B cell (primary cell): ENCODE measurements around the gene LITAF. TPM values are rescaled to one million over a fixed set of nuclear protein-coding genes. Genes with fewer than 3 reads are reported as not detected.

Experiments
- ATAC-seq: fragments of 200-7000 bp; cut with Tn5 transposase; one replicate; pipeline ENCODE4 v1.10.0; 2021; ENCODE audit warnings: low read depth, mild to moderate bottlenecking, moderate number of reproducible peaks, moderate library complexity
- CTCF ChIA-PET: fragments of 350-600 bp; sonication (Branson Sonifier 250); formaldehyde crosslinking; loops from one replicate; lab custom pipeline; 2021; ENCODE audit warnings: antibody characterized with exemption, inconsistent platforms; lab: Charles Lee
- POLR2A ChIA-PET: fragments of 350-600 bp; sonication (Branson Sonifier 250); formaldehyde crosslinking; loops from one replicate; lab custom pipeline; 2021; ENCODE audit warnings: antibody characterized with exemption; lab: Charles Lee
- DNase-seq: peaks from one replicate; pipeline ENCODE4 v3.0.0; 2013
- H2AFZ ChIP-seq: 2 replicates; pipeline ENCODE4 v1.6.1; 2012; ENCODE audit warnings: mild to moderate bottlenecking, low read depth, low read length; ENCODE audit not compliant: insufficient read depth, poor library complexity, severe bottlenecking
- H3K27ac ChIP-seq, 2 donors: 1 replicate in 1 of 2; 2 replicates in 1 of 2; pipeline ENCODE4 v1.5.1; 2012 to 2013; ENCODE audit warnings: low read length in 2 of 2, mild to moderate bottlenecking in 2 of 2, moderate library complexity in 1 of 2
- H3K27me3 ChIP-seq, 4 experiments: fragments of 200-600 bp in 1 of 4; sonication (generic) in 1 of 4; replicated peaks in 1 of 4; 1 replicate in 2 of 4; 2 replicates in 2 of 4; pipeline versions ENCODE4 v1.6.1 to v1.7.0; 2013 to 2016; ENCODE audit warnings: low read length in 3 of 4, mild to moderate bottlenecking in 2 of 4, mixed read lengths in 1 of 4, moderate library complexity in 1 of 4; ENCODE audit not compliant: insufficient read depth in 4 of 4, control insufficient read depth in 3 of 4; ENCODE audit errors: control extremely low read depth in 1 of 4
- H3K36me3 ChIP-seq, 2 experiments: replicated peaks in 1 of 2; 1 replicate in 1 of 2; 2 replicates in 1 of 2; pipeline versions ENCODE4 v1.6.1 to v1.7.1; 2013; ENCODE audit warnings: low read length in 1 of 2; ENCODE audit not compliant: insufficient read depth in 2 of 2, control insufficient read depth in 1 of 2; ENCODE audit errors: control extremely low read depth in 1 of 2, extremely low read depth in 1 of 2
- H3K4me1 ChIP-seq, 2 donors: fragments of 200-600 bp in 1 of 2; sonication (generic) in 1 of 2; 1 replicate in 1 of 2; 2 replicates in 1 of 2; pipeline versions ENCODE4 v1.5.1 to v1.6.1; 2013 to 2017; ENCODE audit warnings: low read length in 2 of 2; ENCODE audit not compliant: control insufficient read depth in 2 of 2, insufficient read depth in 2 of 2
- H3K4me2 ChIP-seq: replicated peaks from 2 replicates; pipeline ENCODE3; 2012; ENCODE audit warnings: mild to moderate bottlenecking, low read depth, low read length; ENCODE audit not compliant: poor library complexity, severe bottlenecking
- H3K4me3 ChIP-seq, 5 experiments: fragments of 200-600 bp in 1 of 5; sonication (generic) in 1 of 5; 1 replicate in 3 of 5; 2 replicates in 2 of 5; pipeline versions ENCODE4 v1.5.1 to v1.7.0; 2011 to 2016; ENCODE audit warnings: low read length in 4 of 5, mild to moderate bottlenecking in 4 of 5, low read depth in 2 of 5, control low read depth in 1 of 5, moderate library complexity in 1 of 5; ENCODE audit not compliant: insufficient read depth in 1 of 5; ENCODE audit errors: control extremely low read depth in 1 of 5, extremely low read depth in 1 of 5
- H3K79me2 ChIP-seq: fragments of 200-600 bp; sonication (generic); one replicate; pipeline ENCODE4 v1.6.0; 2016; ENCODE audit warnings: low read length; ENCODE audit not compliant: control insufficient read depth, insufficient read depth
- H3K9ac ChIP-seq: fragments of 200-600 bp; sonication (generic); 2 replicates; pipeline ENCODE4 v1.6.1; 2017; ENCODE audit warnings: mild to moderate bottlenecking, low read length, moderate library complexity
- H3K9me3 ChIP-seq, 3 donors: one replicate each; pipeline versions ENCODE4 v1.6.1 to v1.7.1; 2013; ENCODE audit warnings: low read length in 2 of 3; ENCODE audit not compliant: control insufficient read depth in 2 of 3, insufficient read depth in 1 of 3; ENCODE audit errors: control extremely low read depth in 1 of 3
- H4K20me1 ChIP-seq: 2 replicates; pipeline ENCODE4 v1.6.0; 2012; ENCODE audit warnings: mild to moderate bottlenecking, low read length; ENCODE audit not compliant: insufficient read depth, control insufficient read depth, poor library complexity, severe bottlenecking
- H3K27ac Mint-ChIP-seq: one replicate; pipeline ENCODE4 v1.8.0; 2021; ENCODE audit warnings: mixed read lengths
- H3K27me3 Mint-ChIP-seq: one replicate; pipeline ENCODE4 v1.8.0; 2021; ENCODE audit warnings: mixed read lengths
- H3K4me1 Mint-ChIP-seq: one replicate; pipeline ENCODE4 v1.8.0; 2021; ENCODE audit warnings: mixed read lengths
- H3K4me3 Mint-ChIP-seq: one replicate; pipeline ENCODE4 v1.8.0; 2021; ENCODE audit warnings: mixed read lengths
- H3K9me3 Mint-ChIP-seq: one replicate; pipeline ENCODE4 v1.8.0; 2022; ENCODE audit warnings: mixed read lengths; ENCODE audit not compliant: insufficient read depth
- CTCF ChIP-seq: fragments of 200-600 bp; IDR thresholded peaks from one replicate; pipeline ENCODE4 v1.8.0; 2022; ENCODE audit warnings: antibody characterized with exemption, mild to moderate bottlenecking
- EZH2 ChIP-seq: IDR thresholded peaks from 2 replicates; pipeline ENCODE4 v1.6.1; 2012; ENCODE audit warnings: borderline replicate concordance, low read depth, mild to moderate bottlenecking, moderate library complexity, low read length; ENCODE audit not compliant: insufficient read depth, poor library complexity, severe bottlenecking
- WGBS: methylation state at CpG from one replicate; pipeline ENCODE4 v1.1.5; 2013; ENCODE audit warnings: missing lambda C conversion rate; ENCODE audit not compliant: insufficient coverage; 5-methylcytosine and 5-hydroxymethylcytosine counted together
- intact Hi-C: fragments of 100-400 bp; cut with micrococcal nuclease; formaldehyde crosslinking; loops from one replicate; pipeline ENCODE4 v1.10.0; 2022
- polyA plus RNA-seq: library from polyadenylated mRNA; depleted of rRNA; stranded (reverse); fragments of >200 nt; gene quantifications from 2 replicates; pipeline ENCODE4 v1.2.3, GENCODE V29; 2012
- total RNA-seq, 2 donors: library from RNA; stranded (reverse); fragments of 120-200 nt in 1 of 2; gene quantifications; 1 replicate in 1 of 2; 2 replicates in 1 of 2; pipeline versions ENCODE4 v1.2.3 to v1.2.4, GENCODE V29; 2013 to 2022

LITAF gene
- total and polyA plus RNA-seq, 2 donors (not counting 1 experiment from before 2014, with no cell fraction given): 93.6 to 125 TPM

- 50% methylated on average over 16 of the region's 18 CpGs for WGBS
- no peak for DNase-seq
- Mint-ChIP-seq H3K27ac (no peak overlapping the region), H3K4me3 (no peak overlapping the region), H3K4me1 (peaks cover 3% of the 10 kb centered on the region), H3K9me3 (no peaks in the 10 kb centered on the region), H3K27me3 (peaks cover 8% of the 10 kb centered on the region)
- H3K4me1 ChIP-seq: no peaks in the 10 kb centered on the region
- POLR2A ChIA-PET: no interaction called here
- H3K27me3 ChIP-seq: peaks cover 0 to 4% (median 0%) of the 10 kb centered on the region in 4 experiments
- no peaks in the 10 kb centered on the region for H3K36me3 ChIP-seq
- CTCF ChIA-PET: no interaction called here
- H4K20me1 ChIP-seq: no peaks in the 10 kb centered on the region
- intact Hi-C loops: no loop called here
- ATAC-seq: no peak
- H3K27ac ChIP-seq: no peak overlapping the region
- no peak overlapping the region for H3K9ac ChIP-seq
- H3K4me2 ChIP-seq: no peak overlapping the region
- TF ChIP-seq EZH2 (no peak), CTCF (no peak)
- no peak overlapping the region for H2AFZ ChIP-seq
- no peak overlapping the region for H3K4me3 ChIP-seq
- peaks cover 0 to 3% (median 0%) of the 10 kb centered on the region in 3 donors for H3K9me3 ChIP-seq
- no peaks in the 10 kb centered on the region for H3K79me2 ChIP-seq
Measured at GRCh38 chr16:11526655-11527350, 59.9 kb downstream of the LITAF start.

GRCh38 chr16:11524098-11524760 is 62.5 kb downstream of the LITAF start:
- TF ChIP-seq EZH2 (no peak), CTCF (no peak)

More at GRCh38 chr16:11524098-11524760, 62.5 kb downstream of the LITAF start:
- WGBS: 86% methylated on average over 2 of the region's 6 CpGs
- Mint-ChIP-seq H3K9me3 (peaks cover 5% of the 10 kb centered on the region), H3K27me3 (peaks cover 8% of the 10 kb centered on the region), H3K4me3 (no peak overlapping the region), H3K4me1 (peaks cover 15% of the 10 kb centered on the region), H3K27ac (no peak overlapping the region)
- Histone ChIP-seq H3K36me3 (no peaks in the 10 kb centered on the region), H3K4me3 (no peak overlapping the region), H3K27ac (no peak overlapping the region), H3K27me3 (peaks cover 0 to 4% (median 0%) of the 10 kb centered on the region in 4 experiments), H4K20me1 (no peaks in the 10 kb centered on the region), H3K9ac (no peak overlapping the region), H3K79me2 (no peaks in the 10 kb centered on the region), H3K9me3 (peaks cover 0 to 14% (median 9%) of the 10 kb centered on the region in 3 donors), H3K4me1 (peaks cover 0 to 8% of the 10 kb centered on the region in 2 donors), H3K4me2 (no peak overlapping the region), H2AFZ (no peak overlapping the region)
- ChIA-PET CTCF (interaction anchor here (0.5 kb wide), 1 partner anchor 9 kb away, joined by 3 read pairs; no protein-coding TSS in a partner anchor), POLR2A (no interaction called here)
- intact Hi-C loops: no loop called here
- DNase-seq (no peak), ATAC-seq (no peak)
